ENCODE data around the gene SNCAIP. TPM values are rescaled to one million over a fixed set of nuclear protein-coding genes. Genes with fewer than 3 reads are reported as not detected.

SNCAIP gene
- total RNA-seq, 1 donor from 2014 or later, result 93.1 TPM

GRCh38 chr5:122429545-122430318, 117.7 kb downstream of the SNCAIP start:
- no peak for DNase-seq

GRCh38 chr5:122430319-122430586, 118.2 kb downstream of the SNCAIP start:
- DNase-seq, result no peak

- DNase-seq, result no peak
Measured at GRCh38 chr5:122431298-122431697, 119.3 kb downstream of the SNCAIP start.

GRCh38 chr5:122434205-122434970, 122.4 kb downstream of the SNCAIP start:
- DNase-seq, result no peak

GRCh38 chr5:122435234-122435633, 123.2 kb downstream of the SNCAIP start:
- DNase-seq, result no peak

- no peak for DNase-seq
Measured at GRCh38 chr5:122435761-122436160, 123.7 kb downstream of the SNCAIP start.

- no peak for DNase-seq
Measured at GRCh38 chr5:122436615-122437014, 124.6 kb downstream of the SNCAIP start.

GRCh38 chr5:122439645-122440044, 127.6 kb downstream of the SNCAIP start:
- no peak for DNase-seq

GRCh38 chr5:122442938-122443337, 130.9 kb downstream of the SNCAIP start:
- no peak for DNase-seq

GRCh38 chr5:122444411-122444810, 132.4 kb downstream of the SNCAIP start:
- no peak for DNase-seq

- DNase-seq, result no peak
Measured at GRCh38 chr5:122445070-122445469, 133.0 kb downstream of the SNCAIP start.

GRCh38 chr5:122447072-122447471, 135.0 kb downstream of the SNCAIP start:
- DNase-seq, result no peak

- DNase-seq, result no peak
Measured at GRCh38 chr5:122447879-122448278, 135.8 kb downstream of the SNCAIP start.

GRCh38 chr5:122454541-122454940, 142.5 kb downstream of the SNCAIP start:
- no peak for DNase-seq

- no peak for DNase-seq
Measured at GRCh38 chr5:122455939-122456338, 143.9 kb downstream of the SNCAIP start.

GRCh38 chr5:122457178-122457826, 145.3 kb downstream of the SNCAIP start:
- DNase-seq, result no peak

- DNase-seq, result peak; percentile 24
Measured at GRCh38 chr5:122458278-122458872, 146.3 kb downstream of the SNCAIP start.

- DNase-seq, result no peak
Measured at GRCh38 chr5:122462486-122462885, 150.4 kb downstream of the SNCAIP start.

GRCh38 chr5:122463221-122463620, 151.2 kb downstream of the SNCAIP start:
- no peak for DNase-seq

GRCh38 chr5:122464191-122464590, 152.2 kb downstream of the SNCAIP start:
- no peak for DNase-seq

GRCh38 chr5:122465031-122465577, 153.1 kb downstream of the SNCAIP start:
- DNase-seq, result no peak

GRCh38 chr5:122465994-122466393, 154.0 kb downstream of the SNCAIP start:
- no peak for DNase-seq

All from dermis blood vessel endothelial cell (primary cell).